Glutamatergic neuron (in vitro differentiated cells): Measurements from ENCODE around the gene EPM2AIP1. TPM values are rescaled to one million over a fixed set of nuclear protein-coding genes. Genes with fewer than 3 reads are reported as not detected.
A peak's percentile ranks its signal among the peaks of the same experiment; 100 is the strongest.
"Not testable (repeated sequence)": the region's sequence is repeated elsewhere in the genome, so short reads cannot be mapped to it uniquely, and the experiment has no call there.

Experiments
- DNase-seq: peaks from one replicate; pipeline ENCODE4 v3.0.0; 2022
- H3K27ac Mint-ChIP-seq: one replicate; pipeline ENCODE4 v1.8.0; 2020; ENCODE audit warnings: mild to moderate bottlenecking, mixed read lengths, inconsistent platforms; ENCODE audit not compliant: unreplicated experiment
- H3K27me3 Mint-ChIP-seq: one replicate; pipeline ENCODE4 v1.8.0; 2020; ENCODE audit warnings: mild to moderate bottlenecking, moderate library complexity, mixed read lengths, inconsistent platforms; ENCODE audit not compliant: unreplicated experiment
- H3K36me3 Mint-ChIP-seq: one replicate; pipeline ENCODE4 v1.8.0; 2020; ENCODE audit warnings: mild to moderate bottlenecking, mixed read lengths, inconsistent platforms; ENCODE audit not compliant: unreplicated experiment
- H3K4me1 Mint-ChIP-seq: one replicate; pipeline ENCODE4 v1.8.0; 2020; ENCODE audit warnings: mild to moderate bottlenecking, low read depth, mixed read lengths, inconsistent platforms; ENCODE audit not compliant: unreplicated experiment
- H3K4me3 Mint-ChIP-seq: one replicate; pipeline ENCODE4 v1.8.0; 2020; ENCODE audit warnings: mild to moderate bottlenecking, mixed read lengths, inconsistent platforms; ENCODE audit not compliant: unreplicated experiment
- H3K9me3 Mint-ChIP-seq: one replicate; pipeline ENCODE4 v1.8.0; 2020; ENCODE audit warnings: mild to moderate bottlenecking, moderate library complexity, mixed read lengths, inconsistent platforms; ENCODE audit not compliant: unreplicated experiment
- CTCF ChIP-seq: fragments of 200-600 bp; sonication (generic); IDR thresholded peaks from one replicate; pipeline ENCODE4 v1.5.0; 2021; ENCODE audit not compliant: partially characterized antibody, unreplicated experiment
- long read RNA-seq: library from polyadenylated mRNA; unstranded; transcript quantifications from one replicate; pipeline ENCODE4 v2.0.0, GENCODE V29; 2020; ENCODE audit not compliant: unreplicated experiment
- total RNA-seq: library from RNA; stranded (reverse); fragmentation: NEBNext Ultra II Directional; extraction: Animal tissue kit (Norgen Biotek cat#: 25700); gene quantifications from one replicate; pipeline ENCODE4 v1.2.1, GENCODE V29; 2021; ENCODE audit not compliant: unreplicated experiment

Gene EPM2AIP1
- total RNA-seq, result 17.2 TPM
- long read RNA-seq, full-length matches to known transcripts, result 5 of 6 reads
- long read RNA-seq, partial matches to known transcripts, result 0 of 6 reads
- long read RNA-seq, other reads (novel, unspliced or antisense), result 1 of 6 reads

GRCh38 chr3:36992806-36993325 lies at the start of gene EPM2AIP1:
EPM2AIP1 (minus strand) TSS chr3:36993131; CDS start chr3:36993077, 54 bp downstream.
- Mint-ChIP-seq H3K4me1 (peaks cover 26% of the 10 kb centered on the region), H3K27ac (no peak within 1 kb of the TSS), H3K9me3 (peaks cover 2% of the 10 kb centered on the region), H3K4me3 (no peak within 1 kb of the TSS), H3K36me3 (no peaks in the 10 kb centered on the region), H3K27me3 (no peaks in the 10 kb centered on the region)
- peak; percentile 39 for TF ChIP-seq CTCF
- DNase-seq, result peak; percentile 83

- H3K4me1 Mint-ChIP-seq, H3K9me3 Mint-ChIP-seq, H3K27me3 Mint-ChIP-seq, DNase-seq, H3K36me3 Mint-ChIP-seq, H3K27ac Mint-ChIP-seq, H3K4me3 Mint-ChIP-seq: not testable (repeated sequence)
Observed at GRCh38 chr3:37042712-37043111, 49.8 kb upstream of the EPM2AIP1 start.

- H3K4me3 Mint-ChIP-seq, result no peak overlapping the region
- no peak overlapping the region for H3K27ac Mint-ChIP-seq
- no peaks in the 10 kb centered on the region for H3K4me1 Mint-ChIP-seq
- H3K36me3 Mint-ChIP-seq, result peaks cover 7% of the 10 kb centered on the region
- H3K27me3 Mint-ChIP-seq, result no peaks in the 10 kb centered on the region
- no peaks in the 10 kb centered on the region for H3K9me3 Mint-ChIP-seq
- no peak for TF ChIP-seq CTCF
- DNase-seq, result no peak
Observed at GRCh38 chr3:37041546-37042195, 48.7 kb upstream of the EPM2AIP1 start.

DNA sequence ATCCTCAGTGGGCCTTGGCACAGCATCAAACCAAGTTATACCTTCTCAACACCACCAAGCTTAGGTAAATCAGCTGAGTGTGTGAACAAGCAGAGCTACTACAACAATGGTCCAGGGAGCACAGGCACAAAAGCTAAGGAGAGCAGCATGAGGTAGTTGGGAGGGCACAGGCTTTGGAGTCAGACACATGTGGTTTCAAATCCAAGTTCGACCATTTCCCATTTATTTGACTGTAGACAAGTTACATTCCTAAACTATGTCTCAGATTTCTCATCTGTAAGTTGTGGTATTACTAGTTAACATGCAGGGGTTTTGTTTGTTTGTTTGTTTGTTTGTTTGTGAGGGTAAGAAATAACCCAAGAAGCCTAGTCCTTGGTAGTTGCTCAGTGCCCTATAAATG lies 47.3 kb upstream of the EPM2AIP1 start:
- no peak overlapping the region for H3K27ac Mint-ChIP-seq
- H3K4me3 Mint-ChIP-seq, result no peak overlapping the region
- no peak for DNase-seq
- peaks cover 21% of the 10 kb centered on the region for H3K36me3 Mint-ChIP-seq
- H3K27me3 Mint-ChIP-seq, result no peaks in the 10 kb centered on the region
- no peaks in the 10 kb centered on the region for H3K4me1 Mint-ChIP-seq
- no peaks in the 10 kb centered on the region for H3K9me3 Mint-ChIP-seq
- TF ChIP-seq CTCF, result no peak

GRCh38 chr3:37039161-37039846 lies 46.4 kb upstream of the EPM2AIP1 start:
- Mint-ChIP-seq H3K27me3 (no peaks in the 10 kb centered on the region), H3K4me1 (no peaks in the 10 kb centered on the region), H3K36me3 (peaks cover 28% of the 10 kb centered on the region), H3K4me3 (no peak overlapping the region), H3K27ac (no peak overlapping the region), H3K9me3 (no peaks in the 10 kb centered on the region)
- TF ChIP-seq CTCF, result no peak
- no peak for DNase-seq
